SU-DHL-6 (cell line): ENCODE results near the gene RNU1-4.
"Not testable (repeated sequence)": the region's sequence is repeated elsewhere in the genome, so short reads cannot be mapped to it uniquely, and the experiment has no call there.

Experiments used
- H2AFZ ChIP-seq: fragments of 200-600 bp; sonication (generic); 2 replicates; pipeline ENCODE4 v1.6.1; 2014; ENCODE audit warnings: low read depth, mild to moderate bottlenecking, moderate library complexity, mixed read lengths, antibody characterized with exemption, low read length; ENCODE audit not compliant: severe bottlenecking
- H3F3A ChIP-seq: fragments of 200-600 bp; shearing (Covaris generic); 2 replicates; pipeline ENCODE4 v1.6.0; 2016; ENCODE audit warnings: antibody characterized with exemption, mild to moderate bottlenecking; ENCODE audit not compliant: insufficient read depth
- H3K27ac ChIP-seq: fragments of 200-600 bp; sonication (generic); 2 replicates; pipeline ENCODE4 v1.5.1; 2016; ENCODE audit warnings: low read depth, mild to moderate bottlenecking, low read length, moderate library complexity, mixed read lengths
- H3K27me3 ChIP-seq: fragments of 200-600 bp; sonication (generic), shearing (Covaris generic); 2 replicates; pipeline ENCODE4 v1.6.0; 2014; ENCODE audit warnings: mild to moderate bottlenecking, low read length
- H3K36me3 ChIP-seq: fragments of 200-600 bp; sonication (generic); 2 replicates; pipeline ENCODE4 v1.6.1; 2014; ENCODE audit warnings: mild to moderate bottlenecking, low read length, mixed read lengths
- H3K4me2 ChIP-seq: fragments of 300-600, 200-600 bp; shearing (Covaris generic), sonication (generic); 2 replicates; pipeline ENCODE4 v1.6.0; 2014; ENCODE audit warnings: low read length, low read depth, mild to moderate bottlenecking; ENCODE audit not compliant: poor library complexity, severe bottlenecking
- H3K4me3 ChIP-seq: fragments of 200-600 bp; sonication (generic); 2 replicates; pipeline ENCODE4 v1.5.1; 2014; ENCODE audit warnings: antibody characterized with exemption, low read length, mild to moderate bottlenecking, mixed read lengths; ENCODE audit not compliant: insufficient read depth, poor library complexity, severe bottlenecking
- H3K79me2 ChIP-seq: fragments of 200-600 bp; sonication (generic); 2 replicates; pipeline ENCODE4 v1.6.1; 2014; ENCODE audit warnings: mild to moderate bottlenecking, low read length, moderate library complexity; ENCODE audit not compliant: insufficient read depth
- H3K9ac ChIP-seq: fragments of 200-600 bp; sonication (generic); 2 replicates; pipeline ENCODE4 v1.7.0; 2014; ENCODE audit warnings: mild to moderate bottlenecking, low read length
- H3K9me2 ChIP-seq: fragments of 200-600 bp; sonication (generic); replicated peaks from 2 replicates; pipeline ENCODE4 v1.6.1; 2014; ENCODE audit warnings: low read length; ENCODE audit not compliant: insufficient read depth
- H3K9me3 ChIP-seq: fragments of 200-600 bp; sonication (generic); 2 replicates; pipeline ENCODE4 v1.6.1; 2014; ENCODE audit warnings: low read length, mixed read lengths; ENCODE audit not compliant: insufficient read depth
- H4K20me1 ChIP-seq: fragments of 200-600 bp; sonication (generic); 2 replicates; pipeline ENCODE4 v1.6.1; 2014; ENCODE audit warnings: low read depth, mild to moderate bottlenecking, antibody characterized with exemption, low read length, moderate library complexity, mixed read lengths

RNU1-4 gene

GRCh38 chr1:16749910-16750888, 9.9 kb downstream of the RNU1-4 start:
- not testable (repeated sequence) for H3K9me2 ChIP-seq, H3K27ac ChIP-seq, H3K4me3 ChIP-seq, H2AFZ ChIP-seq, H3K4me2 ChIP-seq, H4K20me1 ChIP-seq, H3K9ac ChIP-seq, H3F3A ChIP-seq, H3K9me3 ChIP-seq, H3K27me3 ChIP-seq, H3K79me2 ChIP-seq, H3K36me3 ChIP-seq

DNA sequence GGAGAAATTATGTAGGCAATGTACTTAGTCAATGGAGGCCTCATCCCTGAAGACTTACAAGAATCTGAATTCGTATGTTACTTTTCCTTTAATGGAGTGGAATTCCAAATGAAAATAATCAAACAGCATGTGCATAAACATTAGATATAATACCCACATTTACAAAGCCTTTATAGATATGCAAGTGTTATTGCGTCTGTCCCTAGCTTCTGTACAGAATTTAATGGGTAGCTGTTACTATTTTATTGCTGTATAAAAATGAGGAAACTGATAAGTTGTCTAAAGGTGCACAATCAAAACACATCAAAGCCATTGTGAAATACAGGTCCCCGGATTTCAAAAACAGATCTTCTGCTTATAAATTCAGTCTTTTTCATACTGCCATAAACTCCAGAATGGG, 12.5 kb downstream of the RNU1-4 start:
- H3K9ac ChIP-seq, H3K9me3 ChIP-seq, H3K27me3 ChIP-seq, H3K9me2 ChIP-seq, H3K4me2 ChIP-seq, H2AFZ ChIP-seq, H3K36me3 ChIP-seq, H3K79me2 ChIP-seq, H3F3A ChIP-seq, H3K27ac ChIP-seq, H3K4me3 ChIP-seq, H4K20me1 ChIP-seq: not testable (repeated sequence)

- not testable (repeated sequence) for H3K9me3 ChIP-seq, H4K20me1 ChIP-seq, H3F3A ChIP-seq, H3K9me2 ChIP-seq, H3K36me3 ChIP-seq, H2AFZ ChIP-seq, H3K27me3 ChIP-seq, H3K27ac ChIP-seq, H3K4me2 ChIP-seq, H3K79me2 ChIP-seq, H3K4me3 ChIP-seq, H3K9ac ChIP-seq
These were observed 15.1 kb downstream of the RNU1-4 start for GRCh38 chr1:16755385-16755784.

DNA sequence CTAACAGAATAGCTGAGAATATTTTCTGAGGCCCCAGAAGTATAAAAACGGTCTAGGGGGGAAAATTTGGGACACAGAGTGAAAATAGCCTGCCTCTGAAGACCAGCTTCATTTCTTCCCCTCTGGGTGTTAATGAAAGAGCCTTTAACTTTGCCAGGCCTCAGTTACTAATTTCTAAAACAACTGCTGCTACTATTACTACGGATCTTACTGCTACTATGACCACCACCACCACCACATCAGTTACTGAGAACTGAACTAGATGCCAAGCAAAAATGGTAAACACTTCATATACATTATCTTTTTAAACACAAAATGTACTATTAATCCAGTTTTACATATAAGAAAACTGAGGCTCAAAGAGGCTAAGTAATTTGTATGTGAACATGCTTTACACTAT, 15.6 kb downstream of the RNU1-4 start:
- H3K4me3 ChIP-seq, H3K9me2 ChIP-seq, H3K9ac ChIP-seq, H3K27me3 ChIP-seq, H3F3A ChIP-seq, H4K20me1 ChIP-seq, H3K79me2 ChIP-seq, H3K4me2 ChIP-seq, H3K9me3 ChIP-seq, H2AFZ ChIP-seq, H3K27ac ChIP-seq, H3K36me3 ChIP-seq: not testable (repeated sequence)

DNA sequence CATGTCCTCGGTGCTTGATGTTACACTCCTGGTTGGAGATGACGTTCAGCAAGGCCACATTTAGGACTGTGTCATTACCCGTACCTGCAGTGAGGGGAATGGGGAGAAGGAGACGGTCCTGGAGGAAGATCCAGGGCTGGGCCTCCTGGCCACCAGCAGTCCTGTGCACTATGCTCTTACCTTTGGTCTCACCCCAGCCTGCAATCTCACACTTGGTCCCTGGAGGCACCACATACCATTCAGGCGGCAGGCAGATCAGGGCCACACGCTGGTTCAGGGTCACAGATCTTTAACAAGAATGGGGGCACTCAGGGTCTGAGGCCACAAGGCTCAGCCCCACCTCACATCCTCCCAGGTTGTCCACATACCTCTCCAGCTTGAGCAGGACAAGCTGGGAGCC, 17.3 kb downstream of the RNU1-4 start:
- not testable (repeated sequence) for H3K9me3 ChIP-seq, H2AFZ ChIP-seq, H3F3A ChIP-seq, H3K4me3 ChIP-seq, H3K36me3 ChIP-seq, H3K4me2 ChIP-seq, H3K27me3 ChIP-seq, H3K9ac ChIP-seq, H3K27ac ChIP-seq, H4K20me1 ChIP-seq, H3K79me2 ChIP-seq, H3K9me2 ChIP-seq

GRCh38 chr1:16758060-16758459, 17.7 kb downstream of the RNU1-4 start:
- not testable (repeated sequence) for H3K4me2 ChIP-seq

DNA sequence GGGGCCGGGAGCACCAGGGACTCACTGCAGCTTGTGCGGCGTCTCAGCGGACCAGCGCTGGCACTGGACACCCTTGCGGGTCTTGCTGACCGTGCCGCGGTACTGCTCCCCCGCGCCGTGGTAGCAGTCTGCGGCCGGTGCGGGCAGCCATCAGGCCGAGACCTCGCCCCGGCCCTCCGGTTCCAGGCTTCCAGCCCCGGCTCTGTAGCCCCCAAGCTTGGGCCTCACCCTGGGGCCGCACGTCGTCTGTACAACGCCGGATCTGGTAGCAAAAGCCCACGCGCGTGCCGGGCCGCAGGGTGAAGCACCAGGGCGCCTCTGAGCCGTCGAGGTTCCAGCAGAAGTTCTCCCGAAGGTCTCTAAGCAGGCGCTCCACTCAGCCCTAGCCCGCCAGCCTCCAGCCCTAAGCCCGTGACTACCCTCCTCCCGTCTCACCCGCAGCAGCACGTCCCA, 18.8 kb downstream of the RNU1-4 start:
- H3K27ac ChIP-seq, H3K9me2 ChIP-seq, H3K4me2 ChIP-seq, H3K79me2 ChIP-seq, H2AFZ ChIP-seq, H3K36me3 ChIP-seq, H3K9ac ChIP-seq, H3F3A ChIP-seq, H3K4me3 ChIP-seq, H3K27me3 ChIP-seq, H3K9me3 ChIP-seq, H4K20me1 ChIP-seq: not testable (repeated sequence)

More at GRCh38 chr1:16758060-16758459, 17.7 kb downstream of the RNU1-4 start:
- not testable (repeated sequence) for H4K20me1 ChIP-seq, H3K27me3 ChIP-seq, H3K4me3 ChIP-seq, H3K79me2 ChIP-seq, H3K9me2 ChIP-seq, H2AFZ ChIP-seq, H3K27ac ChIP-seq, H3K36me3 ChIP-seq, H3K9ac ChIP-seq, H3F3A ChIP-seq, H3K9me3 ChIP-seq

- H3K79me2 ChIP-seq, H4K20me1 ChIP-seq, H3K9me3 ChIP-seq, H3K27ac ChIP-seq, H3F3A ChIP-seq, H3K36me3 ChIP-seq, H3K9me2 ChIP-seq, H3K4me3 ChIP-seq, H3K4me2 ChIP-seq, H2AFZ ChIP-seq, H3K27me3 ChIP-seq, H3K9ac ChIP-seq: not testable (repeated sequence)
These were observed 19.5 kb downstream of the RNU1-4 start for GRCh38 chr1:16759650-16760455.
